Stimulated activated CD8-positive, alpha-beta memory T cell treated with anti-CD3 and anti-CD28 coated beads, Interleukin-12 subunit alpha, Interleukin-12 subunit beta, amount 100 ng/mL, for 24 hours (primary cell): ENCODE measurements around the gene EML5.

ENCODE experiments used
- DNase-seq: peaks from one replicate; pipeline ENCODE4 v3.0.0-alpha.2; 2020; ENCODE audit errors: extremely low read depth

EML5 gene

GRCh38 chr14:88727057-88727456, 65.7 kb downstream of the EML5 start:
- no peak for DNase-seq

- DNase-seq: no peak
These were observed 82.0 kb downstream of the EML5 start for GRCh38 chr14:88710709-88711108.

DNA sequence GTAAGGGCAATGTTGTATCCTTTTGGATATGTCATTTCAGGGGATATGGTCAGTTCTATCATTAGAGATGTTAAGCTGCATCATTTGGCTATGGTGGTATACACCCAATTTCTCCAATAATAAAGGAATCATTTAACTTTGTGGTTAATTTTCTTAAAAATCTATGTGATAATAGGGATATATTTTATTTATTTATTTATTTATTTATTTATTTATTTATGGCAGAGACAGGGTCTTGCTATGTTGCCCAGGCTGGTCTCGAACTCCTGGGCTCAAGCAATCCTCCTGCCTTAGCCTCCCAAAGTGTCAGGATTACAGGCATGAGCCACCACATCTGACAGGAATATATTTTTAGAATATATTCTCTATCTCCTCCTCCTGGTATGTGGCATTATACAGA, 85.7 kb downstream of the EML5 start:
- DNase-seq: no peak

DNA sequence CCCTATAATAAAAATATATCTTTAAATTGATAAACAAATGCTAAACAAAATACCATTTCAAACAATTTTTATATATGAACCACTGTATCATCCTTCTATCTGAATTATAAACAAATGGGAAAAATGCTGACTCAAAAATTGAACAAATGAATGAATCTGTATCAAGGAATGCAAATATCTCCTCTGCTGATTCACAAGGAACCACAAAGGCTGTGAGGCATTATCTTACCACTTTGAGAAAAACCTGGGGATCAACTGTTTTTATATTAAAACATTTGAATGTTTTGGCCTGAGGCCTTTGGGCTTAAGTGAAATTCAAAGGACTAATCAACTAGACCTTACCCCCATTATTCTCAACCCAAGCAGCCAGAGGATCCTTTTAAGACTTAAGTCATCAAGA, 86.3 kb downstream of the EML5 start:
- DNase-seq: no peak

DNA sequence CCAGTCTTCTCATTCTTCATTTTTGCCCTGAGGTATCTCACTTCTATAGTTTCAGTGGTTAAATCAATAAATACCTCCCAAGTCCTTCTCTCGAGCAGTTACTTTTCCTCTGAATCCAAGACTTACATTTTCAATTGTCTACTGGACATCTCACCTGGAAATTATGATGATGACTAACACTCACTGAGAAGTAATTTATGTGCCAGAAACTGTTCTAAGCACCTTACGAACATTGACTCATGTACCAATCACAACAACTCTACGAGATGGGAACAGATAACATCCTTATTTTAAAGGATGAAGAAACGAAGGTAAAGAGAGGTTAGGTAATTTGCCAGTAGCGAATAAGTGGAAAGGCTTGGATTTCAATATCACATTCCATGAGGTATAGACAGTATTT, 94.1 kb downstream of the EML5 start:
- DNase-seq: no peak

DNA sequence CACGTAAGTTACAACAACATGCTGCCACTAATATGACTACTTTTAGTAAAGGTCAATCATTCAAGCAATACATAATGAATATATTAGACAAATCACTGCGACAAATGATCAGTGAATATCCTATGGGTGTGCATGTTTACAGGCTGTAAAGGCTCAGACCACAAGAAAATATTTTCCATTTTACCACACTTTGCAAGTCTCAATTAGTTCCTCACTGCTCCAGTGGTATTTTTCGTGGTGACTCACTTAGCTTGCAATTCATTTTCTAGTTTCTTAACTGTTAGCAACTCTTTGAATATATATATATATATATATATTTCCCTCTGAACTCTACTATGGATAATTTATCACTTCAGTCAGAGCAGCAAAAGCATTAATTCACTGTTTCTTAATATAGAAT, 96.9 kb downstream of the EML5 start:
- DNase-seq: no peak

GRCh38 chr14:88688386-88688785, 104.4 kb downstream of the EML5 start:
- no peak for DNase-seq

DNA sequence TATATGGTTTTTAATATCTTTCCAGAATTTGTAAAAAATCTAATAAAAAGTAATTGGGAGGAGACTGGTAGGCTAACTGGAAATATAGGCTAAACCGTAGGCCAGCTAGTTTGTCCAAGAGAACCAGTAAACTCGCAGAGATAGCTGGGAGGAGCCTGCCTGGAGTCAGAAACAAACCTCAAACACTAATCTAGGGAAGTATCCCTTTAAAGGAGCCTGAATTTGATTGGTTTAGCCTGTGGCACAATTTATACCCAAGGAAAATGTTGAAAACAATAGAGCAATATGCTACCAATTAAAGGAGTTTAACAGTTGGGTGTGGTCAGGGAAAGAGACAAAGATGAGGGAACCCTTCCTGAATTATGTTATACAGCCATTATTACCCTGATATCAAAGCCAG, 109.6 kb downstream of the EML5 start:
- no peak for DNase-seq

GRCh38 chr14:88682495-88683114, 110.1 kb downstream of the EML5 start:
- no peak for DNase-seq

- DNase-seq: no peak
These were observed 110.8 kb downstream of the EML5 start for GRCh38 chr14:88681755-88682494.

- DNase-seq: no peak
These were observed 123.4 kb downstream of the EML5 start for GRCh38 chr14:88669346-88669745.

GRCh38 chr14:88668448-88669116, 124.2 kb downstream of the EML5 start:
- no peak for DNase-seq

- DNase-seq: no peak
These were observed 125.0 kb downstream of the EML5 start for GRCh38 chr14:88667555-88668273.

- DNase-seq: no peak
These were observed 132.7 kb downstream of the EML5 start for GRCh38 chr14:88660056-88660455.

DNA sequence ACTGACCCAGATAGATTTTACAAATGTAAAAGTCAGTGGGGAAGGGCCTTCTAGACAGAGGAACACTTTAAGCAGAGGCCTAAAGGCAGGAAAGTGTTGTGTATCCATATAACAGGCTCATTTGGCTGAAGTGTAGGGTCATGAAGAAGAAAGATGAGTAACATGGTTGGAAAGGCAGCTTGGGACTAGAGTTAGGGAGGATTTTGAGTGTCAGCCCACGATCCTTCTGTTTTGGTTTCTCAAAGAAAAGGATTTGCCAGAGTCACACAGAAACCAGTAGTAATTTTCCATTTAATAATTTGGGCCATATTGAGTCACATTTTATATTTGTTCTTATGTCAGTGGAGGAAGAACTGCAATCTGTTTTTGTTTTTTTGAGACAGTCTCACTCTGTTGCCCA, 153.5 kb downstream of the EML5 start:
- no peak for DNase-seq

DNA sequence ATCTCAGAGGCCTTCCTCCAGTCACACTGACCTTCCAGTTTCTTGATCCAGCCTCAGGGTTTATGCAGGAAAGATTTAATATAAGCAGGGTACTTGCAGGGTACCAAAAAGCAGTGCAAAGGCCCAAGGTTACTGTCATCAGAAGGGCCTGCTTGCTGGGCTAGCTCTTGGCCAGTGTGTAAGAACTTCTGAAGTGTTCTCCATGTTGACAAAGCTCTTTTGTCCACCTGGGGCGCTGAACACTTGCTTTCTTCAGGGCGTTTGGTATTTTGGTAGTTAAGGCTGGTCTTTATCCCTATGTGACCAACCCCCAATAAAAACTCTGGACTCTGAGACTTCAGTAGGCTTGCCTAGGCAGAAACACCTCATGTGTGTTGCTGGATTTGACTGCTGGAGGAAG, 160.2 kb downstream of the EML5 start:
- no peak for DNase-seq

DNA sequence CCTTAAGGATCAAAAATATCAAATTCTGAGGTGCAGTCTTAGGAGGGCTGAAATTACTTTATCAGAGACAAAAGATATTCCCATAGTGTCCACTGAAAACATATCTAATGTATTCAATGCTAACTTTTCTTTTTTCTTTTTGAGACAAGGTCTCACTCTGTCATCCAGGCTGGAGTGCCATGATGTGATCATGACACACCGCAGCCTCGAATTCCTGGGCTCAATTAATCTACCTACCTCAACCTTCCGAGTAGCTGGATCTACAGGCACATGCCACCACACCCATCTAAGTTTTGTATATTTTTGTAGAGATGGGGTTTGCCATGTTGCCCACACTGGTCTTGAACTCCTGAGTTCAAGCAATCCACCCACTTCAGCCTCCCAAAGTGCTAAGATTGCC, 161.7 kb downstream of the EML5 start:
- no peak for DNase-seq

DNA sequence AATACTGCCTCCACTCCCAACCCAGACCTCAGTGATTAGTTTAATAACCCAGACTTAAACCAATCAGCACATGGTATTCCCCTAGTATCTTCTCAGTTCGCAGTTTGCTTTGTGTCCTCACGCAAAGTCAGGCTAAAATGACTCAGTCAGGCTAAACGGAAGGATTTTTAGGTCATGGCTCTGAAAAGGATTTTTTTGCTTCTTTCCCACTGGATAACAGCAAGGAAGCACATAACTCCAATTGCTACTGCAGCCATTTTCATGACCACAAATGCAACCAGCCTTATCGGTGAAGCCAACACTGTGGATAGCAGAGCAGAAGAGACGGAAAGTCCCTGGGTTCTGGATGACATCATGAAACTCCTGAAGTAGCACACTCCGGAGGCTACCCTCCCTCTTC, 162.2 kb downstream of the EML5 start:
- DNase-seq: no peak

DNA sequence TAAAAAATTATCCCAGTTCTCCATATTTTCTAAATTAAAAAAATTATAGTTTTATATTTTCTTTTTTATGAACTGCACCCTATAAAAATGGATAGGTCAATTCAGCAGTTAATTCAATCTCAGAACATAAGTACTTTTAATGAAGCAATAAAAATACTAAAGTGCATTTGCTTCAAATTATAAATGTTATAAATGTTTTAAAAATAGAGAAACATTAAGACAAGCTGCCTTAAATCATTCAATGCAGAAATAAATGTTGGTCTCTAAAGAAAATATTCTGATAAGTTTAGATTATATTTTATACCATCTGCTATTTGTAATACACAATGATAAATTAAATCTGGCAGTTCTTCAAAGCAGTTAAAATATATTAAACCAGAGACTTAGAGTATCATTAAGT, 164.3 kb downstream of the EML5 start:
- no peak for DNase-seq

- no peak for DNase-seq
These were observed 164.7 kb downstream of the EML5 start for GRCh38 chr14:88628033-88628432.

GRCh38 chr14:88625671-88626070, 167.1 kb downstream of the EML5 start:
- no peak for DNase-seq

- DNase-seq: no peak
These were observed 171.7 kb downstream of the EML5 start for GRCh38 chr14:88621100-88621499.

- DNase-seq: no peak
These were observed 174.3 kb downstream of the EML5 start for GRCh38 chr14:88618476-88618875.
